Measurements from ENCODE around the gene ADGRD1.

GRCh38 chr12:131096681-131097181 lies 143.0 kb downstream of the ADGRD1 start:
- TF ChIP-seq CTCF (IDR thresholded peaks at IDR 0.05; ENCODE audit: insufficient read depth, low read length) (no peak), REST (IDR thresholded peaks at IDR 0.05; ENCODE audit: insufficient replicate concordance, low read depth) (no peak)
